B cell (primary cell): ENCODE results near the gene FES.

Experiments used
- CTCF ChIP-seq: fragments of 200-600 bp; IDR thresholded peaks from one replicate; pipeline ENCODE4 v1.8.0; 2022; ENCODE audit warnings: antibody characterized with exemption, mild to moderate bottlenecking
- EZH2 ChIP-seq: IDR thresholded peaks from 2 replicates; pipeline ENCODE4 v1.6.1; 2012; ENCODE audit warnings: borderline replicate concordance, low read depth, mild to moderate bottlenecking, moderate library complexity, low read length; ENCODE audit not compliant: insufficient read depth, poor library complexity, severe bottlenecking

GRCh38 chr15:90915216-90915807 lies 31.0 kb downstream of the FES start:
- TF ChIP-seq CTCF (no peak), EZH2 (no peak)
